Type B pancreatic cell (in vitro differentiated cells): ENCODE measurements around the gene U2SURP. TPM values are rescaled to one million over a fixed set of nuclear protein-coding genes. Genes with fewer than 3 reads are reported as not detected.

ENCODE experiments used
- DNase-seq: peaks from one replicate; pipeline ENCODE4 v3.0.0; 2021; ENCODE audit warnings: mixed read lengths; ENCODE audit not compliant: unreplicated experiment; ENCODE audit errors: extremely low spot score
- H3K27ac Mint-ChIP-seq: 2 replicates; pipeline ENCODE4 v1.8.0; 2021; ENCODE audit warnings: mild to moderate bottlenecking, mixed read lengths
- H3K27me3 Mint-ChIP-seq: 2 replicates; pipeline ENCODE4 v1.8.0; 2021; ENCODE audit warnings: mixed read lengths
- H3K36me3 Mint-ChIP-seq: 2 replicates; pipeline ENCODE4 v1.8.0; 2021; ENCODE audit warnings: mixed read lengths
- H3K4me1 Mint-ChIP-seq: one replicate; pipeline ENCODE4 v1.8.0; 2021; ENCODE audit warnings: mixed read lengths; ENCODE audit not compliant: unreplicated experiment
- H3K4me3 Mint-ChIP-seq: 2 replicates; pipeline ENCODE4 v1.8.0; 2021; ENCODE audit warnings: mild to moderate bottlenecking, mixed read lengths
- H3K9me3 Mint-ChIP-seq: 2 replicates; pipeline ENCODE4 v1.8.0; 2021; ENCODE audit warnings: mixed read lengths
- total RNA-seq: library from RNA; stranded (reverse); gene quantifications from 2 replicates; pipeline ENCODE4 v1.2.1, GENCODE V29; 2021; ENCODE audit warnings: low replicate concordance
- TF ChIP-seq, protein P1 (sequence below): fragments of 200-600 bp; sonication (generic); conservative IDR thresholded peaks from 2 replicates; pipeline ENCODE4 v1.5.0; 2021; ENCODE audit warnings: antibody characterized with exemption, mild to moderate bottlenecking

Gene U2SURP
- total RNA-seq, 1 donor from 2014 or later = 129 TPM

DNA sequence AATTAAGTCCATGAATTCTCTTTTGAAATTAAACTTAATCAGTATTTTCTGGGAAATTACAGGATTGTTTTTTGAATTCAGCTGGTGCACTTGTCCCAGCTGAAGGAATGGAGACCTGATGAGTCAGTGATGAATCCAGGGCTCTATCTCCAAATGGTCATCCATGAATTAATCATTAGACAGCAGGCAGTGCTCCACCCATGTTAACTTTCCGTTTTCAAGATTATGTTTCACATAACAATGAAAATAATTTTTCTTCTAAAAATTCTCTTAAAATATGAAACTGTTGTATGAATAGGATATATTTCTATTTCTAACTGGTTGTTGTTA lies 24.0 kb upstream of the U2SURP start:
- Mint-ChIP-seq H3K9me3 (no peaks in the 10 kb centered on the region), H3K4me1 (peaks cover 7% of the 10 kb centered on the region), H3K4me3 (no peak overlapping the region), H3K27me3 (peaks cover 9% of the 10 kb centered on the region), H3K36me3 (no peaks in the 10 kb centered on the region), H3K27ac (no peak overlapping the region)
- no peak for DNase-seq
- TF ChIP-seq, protein P1, sequence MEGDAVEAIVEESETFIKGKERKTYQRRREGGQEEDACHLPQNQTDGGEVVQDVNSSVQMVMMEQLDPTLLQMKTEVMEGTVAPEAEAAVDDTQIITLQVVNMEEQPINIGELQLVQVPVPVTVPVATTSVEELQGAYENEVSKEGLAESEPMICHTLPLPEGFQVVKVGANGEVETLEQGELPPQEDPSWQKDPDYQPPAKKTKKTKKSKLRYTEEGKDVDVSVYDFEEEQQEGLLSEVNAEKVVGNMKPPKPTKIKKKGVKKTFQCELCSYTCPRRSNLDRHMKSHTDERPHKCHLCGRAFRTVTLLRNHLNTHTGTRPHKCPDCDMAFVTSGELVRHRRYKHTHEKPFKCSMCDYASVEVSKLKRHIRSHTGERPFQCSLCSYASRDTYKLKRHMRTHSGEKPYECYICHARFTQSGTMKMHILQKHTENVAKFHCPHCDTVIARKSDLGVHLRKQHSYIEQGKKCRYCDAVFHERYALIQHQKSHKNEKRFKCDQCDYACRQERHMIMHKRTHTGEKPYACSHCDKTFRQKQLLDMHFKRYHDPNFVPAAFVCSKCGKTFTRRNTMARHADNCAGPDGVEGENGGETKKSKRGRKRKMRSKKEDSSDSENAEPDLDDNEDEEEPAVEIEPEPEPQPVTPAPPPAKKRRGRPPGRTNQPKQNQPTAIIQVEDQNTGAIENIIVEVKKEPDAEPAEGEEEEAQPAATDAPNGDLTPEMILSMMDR = no peak

DNA sequence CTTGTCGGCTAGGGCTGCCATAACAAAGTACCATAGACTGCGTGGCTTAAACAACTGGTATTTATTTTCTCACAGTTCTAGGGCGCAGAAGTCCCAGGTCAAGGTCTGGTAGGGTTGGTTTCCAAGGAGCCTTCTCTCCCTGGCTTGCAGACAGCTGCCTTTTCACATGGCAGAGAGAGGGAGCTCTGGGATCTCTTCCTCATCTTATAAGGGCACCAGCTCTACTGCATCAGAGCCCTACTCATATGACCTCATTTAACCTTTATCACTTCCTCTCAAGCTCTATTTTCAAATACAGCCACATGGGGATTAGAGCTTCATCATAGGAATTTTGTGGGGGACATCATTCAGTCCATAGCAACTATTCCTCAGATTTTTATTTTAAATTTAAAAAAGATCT lies 20.3 kb upstream of the U2SURP start:
- no peak for DNase-seq
- no peak overlapping the region for H3K4me3 Mint-ChIP-seq
- H3K4me1 Mint-ChIP-seq = peaks cover 7% of the 10 kb centered on the region
- H3K9me3 Mint-ChIP-seq = no peaks in the 10 kb centered on the region
- TF ChIP-seq, protein P1 = no peak
- H3K27ac Mint-ChIP-seq = no peak overlapping the region
- peaks cover 10% of the 10 kb centered on the region for H3K27me3 Mint-ChIP-seq
- H3K36me3 Mint-ChIP-seq = no peaks in the 10 kb centered on the region

DNA sequence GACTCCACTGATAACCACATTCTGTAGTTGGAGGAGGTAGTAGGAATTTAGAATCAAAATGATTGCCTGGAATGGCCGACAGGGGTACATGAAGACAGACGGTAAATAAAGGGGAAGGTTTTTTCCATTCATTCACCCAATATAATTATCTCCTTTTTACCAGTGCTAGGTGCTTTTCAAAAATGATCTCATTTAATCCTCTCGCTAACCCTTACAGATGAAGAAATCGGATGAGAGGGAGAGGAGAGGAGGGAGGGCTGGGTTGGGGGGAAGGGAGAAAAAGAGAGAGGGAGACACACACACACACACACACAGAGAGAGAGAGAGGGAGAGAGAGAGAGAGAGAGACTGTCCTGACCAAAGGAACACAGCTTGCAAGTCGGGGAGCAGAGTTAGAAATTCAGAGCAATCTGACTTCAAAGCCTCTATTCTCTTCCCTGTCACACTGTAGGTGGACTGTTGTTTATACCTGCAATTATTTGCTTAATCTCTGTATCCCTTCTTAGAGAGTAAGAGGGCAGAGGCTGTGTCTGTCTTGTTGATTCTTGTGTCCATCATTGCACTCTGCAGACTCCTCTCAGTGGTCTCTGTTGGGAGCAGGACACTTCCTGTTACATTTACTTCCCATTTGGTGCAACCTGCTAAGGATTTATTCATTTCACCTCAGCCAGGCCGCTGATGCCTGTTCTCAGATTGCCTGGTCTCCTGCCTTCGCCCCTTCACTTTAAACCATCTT lies 19.2 kb upstream of the U2SURP start:
- TF ChIP-seq, protein P1 = no peak
- no peak overlapping the region for H3K4me3 Mint-ChIP-seq
- peaks cover 7% of the 10 kb centered on the region for H3K4me1 Mint-ChIP-seq
- H3K27ac Mint-ChIP-seq = no peak overlapping the region
- DNase-seq = no peak
- no peaks in the 10 kb centered on the region for H3K36me3 Mint-ChIP-seq
- H3K27me3 Mint-ChIP-seq = peaks cover 10% of the 10 kb centered on the region
- no peaks in the 10 kb centered on the region for H3K9me3 Mint-ChIP-seq

DNA sequence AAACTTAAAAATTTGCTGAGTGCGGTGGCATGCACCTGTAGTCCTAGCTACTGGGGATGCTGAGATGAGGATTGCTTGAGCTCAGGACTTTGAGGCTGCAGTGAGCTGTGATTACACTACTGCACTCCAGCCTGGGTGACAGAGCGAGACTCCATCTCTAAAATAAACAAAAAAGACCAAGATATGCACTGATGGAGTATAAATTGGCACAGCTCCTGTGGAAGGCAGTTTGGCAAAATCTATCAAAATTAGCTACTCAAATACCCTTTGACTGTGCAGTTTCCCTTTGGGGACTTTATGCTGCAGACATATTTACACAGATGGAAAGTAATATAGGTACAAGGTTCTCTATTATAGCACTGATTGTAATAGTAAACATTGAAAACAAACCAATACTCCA lies 18.1 kb upstream of the U2SURP start:
- Mint-ChIP-seq H3K27ac (no peak overlapping the region), H3K27me3 (peaks cover 10% of the 10 kb centered on the region), H3K9me3 (no peaks in the 10 kb centered on the region), H3K4me1 (peaks cover 7% of the 10 kb centered on the region), H3K4me3 (no peak overlapping the region), H3K36me3 (no peaks in the 10 kb centered on the region)
- no peak for DNase-seq
- TF ChIP-seq, protein P1 = no peak

DNA sequence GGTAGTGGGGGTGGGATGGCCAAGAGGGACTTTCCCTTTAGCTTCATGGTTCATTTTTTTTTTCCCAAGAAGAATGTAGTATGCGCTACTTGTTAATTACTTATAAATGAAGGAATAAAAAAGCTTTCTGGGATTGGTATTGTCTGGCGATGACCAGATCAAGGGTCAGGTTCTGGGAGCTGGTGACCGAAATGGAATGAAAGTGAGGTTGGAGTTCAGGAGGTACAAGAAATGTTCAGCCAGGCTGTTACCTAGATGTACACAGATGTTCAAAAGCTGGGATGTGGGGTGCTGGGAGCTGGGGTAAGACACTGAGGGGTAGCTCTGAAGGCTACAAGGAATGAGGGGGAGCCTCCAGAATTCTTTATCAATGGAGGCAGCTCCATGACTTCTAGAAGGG lies 17.1 kb upstream of the U2SURP start:
- H3K4me3 Mint-ChIP-seq = no peak overlapping the region
- H3K27me3 Mint-ChIP-seq = peaks cover 10% of the 10 kb centered on the region
- H3K4me1 Mint-ChIP-seq = peaks cover 7% of the 10 kb centered on the region
- H3K27ac Mint-ChIP-seq = no peak overlapping the region
- H3K36me3 Mint-ChIP-seq = no peaks in the 10 kb centered on the region
- DNase-seq = no peak
- TF ChIP-seq, protein P1 = no peak
- H3K9me3 Mint-ChIP-seq = no peaks in the 10 kb centered on the region
